ENCODE measurements around the gene AP2A1. TPM values are rescaled to one million over a fixed set of nuclear protein-coding genes. Genes with fewer than 3 reads are reported as not detected.

Gene AP2A1
- total RNA-seq, 1 donor from 2014 or later: 32.9 TPM

DNA sequence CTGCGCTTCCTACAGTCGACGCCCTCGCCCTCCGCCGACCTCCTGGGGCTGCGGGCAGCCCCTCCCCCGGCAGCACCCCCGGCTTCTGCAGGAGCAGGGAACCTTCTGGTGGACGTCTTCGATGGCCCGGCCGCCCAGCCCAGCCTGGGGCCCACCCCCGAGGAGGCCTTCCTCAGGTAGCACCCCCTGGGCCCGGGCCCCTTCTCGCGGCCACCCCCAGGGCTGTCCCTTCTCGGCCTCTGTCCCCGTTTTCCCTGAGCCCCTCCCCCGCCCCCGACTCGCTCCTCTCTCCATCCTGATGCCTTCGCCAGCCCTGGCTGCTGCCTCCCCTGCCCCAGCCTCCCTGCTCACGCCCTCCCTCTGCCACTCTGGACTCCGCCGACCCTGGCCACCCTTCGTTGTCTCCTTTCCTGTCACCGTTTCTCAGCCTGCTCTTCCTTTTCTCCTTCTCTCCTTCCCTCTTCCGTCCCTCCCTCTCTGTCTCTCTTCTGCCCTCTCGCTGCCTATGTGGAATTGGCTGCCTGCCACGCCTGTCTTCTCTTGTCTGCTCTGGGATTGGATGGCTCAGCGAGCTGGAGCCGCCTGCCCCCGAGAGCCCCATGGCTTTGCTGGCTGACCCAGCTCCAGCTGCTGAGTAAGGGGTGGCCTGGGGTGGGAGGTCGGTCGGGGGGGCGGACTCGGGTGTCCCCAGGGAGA, 35.3 kb downstream of the AP2A1 start:
- Histone ChIP-seq H3K9ac (ENCODE audit: low read depth in 1 of 3, low read length in 3 of 3) (peak overlapping the region in 2 of 3 donors; percentile 3 to 75), H3K27me3 (ENCODE audit: control insufficient read depth in 3 of 3, insufficient read depth in 3 of 3, low read length in 3 of 3) (no peaks in the 10 kb centered on the region), H3K4me1 (ENCODE audit: control insufficient read depth in 3 of 3, insufficient read depth in 3 of 3, low read length in 3 of 3) (peaks cover 7 to 8% (median 7%) of the 10 kb centered on the region in 3 donors), H3K27ac (ENCODE audit: low read depth, low read length) (no peak overlapping the region), H3K36me3 (ENCODE audit: control insufficient read depth in 3 of 3, insufficient read depth in 3 of 3, low read length in 3 of 3) (peaks cover 31 to 47% (median 36%) of the 10 kb centered on the region in 3 donors), H3K9me3 (ENCODE audit: control insufficient read depth in 3 of 3, low read length in 3 of 3) (no peaks in the 10 kb centered on the region), H3K4me3 (ENCODE audit: low read length in 3 of 3) (peak overlapping the region; percentile 54 to 77 (median 65))

GRCh38 chr19:49802836-49803528, 36.2 kb downstream of the AP2A1 start:
- Histone ChIP-seq H3K36me3 (ENCODE audit: control insufficient read depth in 3 of 3, insufficient read depth in 3 of 3, low read length in 3 of 3) (peaks cover 32 to 48% (median 33%) of the 10 kb centered on the region in 3 donors), H3K4me3 (ENCODE audit: low read length in 3 of 3) (peak overlapping the region; percentile 54 to 59 (median 56)), H3K27me3 (ENCODE audit: control insufficient read depth in 3 of 3, insufficient read depth in 3 of 3, low read length in 3 of 3) (no peaks in the 10 kb centered on the region), H3K4me1 (ENCODE audit: control insufficient read depth in 3 of 3, insufficient read depth in 3 of 3, low read length in 3 of 3) (peaks cover 7 to 8% (median 7%) of the 10 kb centered on the region in 3 donors), H3K9ac (ENCODE audit: low read depth in 1 of 3, low read length in 3 of 3) (peak overlapping the region in 2 of 3 donors; percentile 20 to 57), H3K9me3 (ENCODE audit: control insufficient read depth in 3 of 3, low read length in 3 of 3) (no peaks in the 10 kb centered on the region), H3K27ac (ENCODE audit: low read depth, low read length) (peak overlapping the region; percentile 25)

DNA sequence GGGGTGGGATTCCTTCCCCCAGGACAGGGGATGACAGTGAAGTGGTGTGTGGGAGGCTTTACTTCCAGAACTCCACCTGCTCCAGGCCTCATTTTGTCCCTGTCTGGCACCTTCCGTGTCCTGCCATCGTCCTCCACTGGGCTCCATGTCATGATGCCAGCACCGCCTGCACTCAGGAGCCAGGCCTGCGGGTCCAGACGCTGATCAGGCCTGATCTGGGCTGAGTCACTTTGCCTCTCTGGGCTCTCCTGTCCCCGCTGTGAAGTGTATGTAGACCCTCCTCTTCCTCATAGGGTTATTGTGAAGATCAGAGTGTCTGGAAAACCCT, 36.7 kb downstream of the AP2A1 start:
- peaks cover 8 to 9% (median 8%) of the 10 kb centered on the region in 3 donors for H3K4me1 ChIP-seq (ENCODE audit: control insufficient read depth in 3 of 3, insufficient read depth in 3 of 3, low read length in 3 of 3)
- peaks cover 27 to 45% (median 30%) of the 10 kb centered on the region in 3 donors for H3K36me3 ChIP-seq (ENCODE audit: control insufficient read depth in 3 of 3, insufficient read depth in 3 of 3, low read length in 3 of 3)
- no peaks in the 10 kb centered on the region for H3K27me3 ChIP-seq (ENCODE audit: control insufficient read depth in 3 of 3, insufficient read depth in 3 of 3, low read length in 3 of 3)
- no peak overlapping the region for H3K9ac ChIP-seq (ENCODE audit: low read depth in 1 of 3, low read length in 3 of 3)
- no peak overlapping the region for H3K27ac ChIP-seq (ENCODE audit: low read depth, low read length)
- no peaks in the 10 kb centered on the region for H3K9me3 ChIP-seq (ENCODE audit: control insufficient read depth in 3 of 3, low read length in 3 of 3)
- H3K4me3 ChIP-seq (ENCODE audit: low read length in 3 of 3): no peak overlapping the region

DNA sequence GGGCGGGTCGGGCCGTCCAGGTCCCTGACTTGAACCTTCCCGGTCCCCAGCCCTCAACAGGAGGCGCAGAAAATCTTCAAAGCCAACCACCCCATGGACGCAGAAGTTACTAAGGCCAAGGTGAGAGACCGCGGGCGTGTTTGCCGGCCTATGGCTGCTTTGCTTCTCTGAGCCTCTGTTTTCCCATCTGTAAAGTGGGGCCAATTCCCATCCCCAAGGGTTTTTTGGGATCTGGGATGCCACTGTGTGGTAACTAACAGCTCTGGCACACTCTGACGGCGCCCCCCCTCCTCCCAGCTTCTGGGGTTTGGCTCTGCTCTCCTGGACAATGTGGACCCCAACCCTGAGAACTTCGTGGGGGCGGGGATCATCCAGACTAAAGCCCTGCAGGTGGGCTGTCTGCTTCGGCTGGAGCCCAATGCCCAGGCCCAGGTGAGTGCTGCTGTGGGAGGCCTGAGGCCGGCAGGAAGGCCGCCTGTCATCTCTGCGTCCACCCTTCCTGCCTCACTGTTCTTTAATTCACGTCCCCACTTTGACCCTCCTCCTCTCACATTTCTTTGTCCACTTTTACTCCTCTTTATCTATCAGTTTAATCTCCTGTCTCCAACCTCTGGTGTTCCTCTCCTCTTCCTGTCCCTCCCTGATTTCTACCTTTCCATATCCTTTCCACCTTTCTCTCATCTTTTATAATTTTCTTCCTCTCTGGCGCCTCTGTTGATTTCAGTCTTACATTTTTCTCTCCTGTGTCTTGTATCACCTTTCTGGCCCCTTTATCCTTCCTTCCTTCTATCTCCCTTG, 39.2 kb downstream of the AP2A1 start:
- Histone ChIP-seq H3K27ac (ENCODE audit: low read depth, low read length) (no peak overlapping the region), H3K4me3 (ENCODE audit: low read length in 3 of 3) (no peak overlapping the region), H3K4me1 (ENCODE audit: control insufficient read depth in 3 of 3, insufficient read depth in 3 of 3, low read length in 3 of 3) (peaks cover 18 to 26% (median 26%) of the 10 kb centered on the region in 3 donors), H3K9me3 (ENCODE audit: control insufficient read depth in 3 of 3, low read length in 3 of 3) (no peaks in the 10 kb centered on the region), H3K27me3 (ENCODE audit: control insufficient read depth in 3 of 3, insufficient read depth in 3 of 3, low read length in 3 of 3) (no peaks in the 10 kb centered on the region), H3K36me3 (ENCODE audit: control insufficient read depth in 3 of 3, insufficient read depth in 3 of 3, low read length in 3 of 3) (peaks cover 11 to 24% (median 13%) of the 10 kb centered on the region in 3 donors), H3K9ac (ENCODE audit: low read depth in 1 of 3, low read length in 3 of 3) (no peak overlapping the region)

- Histone ChIP-seq H3K36me3 (ENCODE audit: control insufficient read depth in 3 of 3, insufficient read depth in 3 of 3, low read length in 3 of 3) (peaks cover 8 to 23% (median 13%) of the 10 kb centered on the region in 3 donors), H3K4me1 (ENCODE audit: control insufficient read depth in 3 of 3, insufficient read depth in 3 of 3, low read length in 3 of 3) (peaks cover 18 to 26% (median 26%) of the 10 kb centered on the region in 3 donors), H3K4me3 (ENCODE audit: low read length in 3 of 3) (no peak overlapping the region), H3K27ac (ENCODE audit: low read depth, low read length) (no peak overlapping the region), H3K27me3 (ENCODE audit: control insufficient read depth in 3 of 3, insufficient read depth in 3 of 3, low read length in 3 of 3) (no peaks in the 10 kb centered on the region), H3K9ac (ENCODE audit: low read depth in 1 of 3, low read length in 3 of 3) (peak overlapping the region in 1 of 3 donors; percentile 25), H3K9me3 (ENCODE audit: control insufficient read depth in 3 of 3, low read length in 3 of 3) (no peaks in the 10 kb centered on the region)
Observed at GRCh38 chr19:49806620-49806959, 39.8 kb downstream of the AP2A1 start.

- Histone ChIP-seq H3K4me3 (ENCODE audit: low read length in 3 of 3) (no peak overlapping the region), H3K4me1 (ENCODE audit: control insufficient read depth in 3 of 3, insufficient read depth in 3 of 3, low read length in 3 of 3) (peaks cover 18 to 26% (median 22%) of the 10 kb centered on the region in 3 donors), H3K9ac (ENCODE audit: low read depth in 1 of 3, low read length in 3 of 3) (no peak overlapping the region), H3K27ac (ENCODE audit: low read depth, low read length) (no peak overlapping the region), H3K27me3 (ENCODE audit: control insufficient read depth in 3 of 3, insufficient read depth in 3 of 3, low read length in 3 of 3) (no peaks in the 10 kb centered on the region), H3K36me3 (ENCODE audit: control insufficient read depth in 3 of 3, insufficient read depth in 3 of 3, low read length in 3 of 3) (peaks cover 8 to 23% (median 13%) of the 10 kb centered on the region in 3 donors), H3K9me3 (ENCODE audit: control insufficient read depth in 3 of 3, low read length in 3 of 3) (no peaks in the 10 kb centered on the region)
Observed at GRCh38 chr19:49807058-49807903, 40.5 kb downstream of the AP2A1 start.

GRCh38 chr19:49807904-49808675, 41.3 kb downstream of the AP2A1 start:
- Histone ChIP-seq H3K9me3 (ENCODE audit: control insufficient read depth in 3 of 3, low read length in 3 of 3) (no peaks in the 10 kb centered on the region), H3K9ac (ENCODE audit: low read depth in 1 of 3, low read length in 3 of 3) (peak overlapping the region in 1 of 3 donors; percentile 64), H3K4me3 (ENCODE audit: low read length in 3 of 3) (peak overlapping the region; percentile 59 to 93 (median 91)), H3K27ac (ENCODE audit: low read depth, low read length) (peak overlapping the region; percentile 19), H3K36me3 (ENCODE audit: control insufficient read depth in 3 of 3, insufficient read depth in 3 of 3, low read length in 3 of 3) (peaks cover 6 to 22% (median 11%) of the 10 kb centered on the region in 3 donors), H3K27me3 (ENCODE audit: control insufficient read depth in 3 of 3, insufficient read depth in 3 of 3, low read length in 3 of 3) (no peaks in the 10 kb centered on the region), H3K4me1 (ENCODE audit: control insufficient read depth in 3 of 3, insufficient read depth in 3 of 3, low read length in 3 of 3) (peaks cover 16 to 30% (median 24%) of the 10 kb centered on the region in 3 donors)

GRCh38 chr19:49808711-49809159, 41.9 kb downstream of the AP2A1 start:
- Histone ChIP-seq H3K4me3 (ENCODE audit: low read length in 3 of 3) (peak overlapping the region; percentile 86 to 93 (median 91)), H3K9me3 (ENCODE audit: control insufficient read depth in 3 of 3, low read length in 3 of 3) (no peaks in the 10 kb centered on the region), H3K27ac (ENCODE audit: low read depth, low read length) (peak overlapping the region; percentile 97), H3K9ac (ENCODE audit: low read depth in 1 of 3, low read length in 3 of 3) (peak overlapping the region; percentile 88 to 97 (median 92)), H3K27me3 (ENCODE audit: control insufficient read depth in 3 of 3, insufficient read depth in 3 of 3, low read length in 3 of 3) (no peaks in the 10 kb centered on the region), H3K36me3 (ENCODE audit: control insufficient read depth in 3 of 3, insufficient read depth in 3 of 3, low read length in 3 of 3) (peaks cover 0 to 15% (median 5%) of the 10 kb centered on the region in 3 donors), H3K4me1 (ENCODE audit: control insufficient read depth in 3 of 3, insufficient read depth in 3 of 3, low read length in 3 of 3) (peaks cover 15 to 33% (median 25%) of the 10 kb centered on the region in 3 donors)
